HL-60 (cell line): ENCODE results near the gene CGRRF1.

Experiments used
- DNase-seq, 2 experiments: peaks; one replicate each; pipeline ENCODE4 v3.0.0-alpha.2; 2010 to 2020; ENCODE audit warnings: low read depth in 1 of 2, low spot score in 1 of 2
- H3K27ac ChIP-seq: fragments of 250-450 bp; sonication (Bioruptor Pico); replicated peaks from 2 replicates; pipeline ENCODE4 v1.5.1; 2020; ENCODE audit warnings: mild to moderate bottlenecking, moderate library complexity
- H3K27me3 ChIP-seq: fragments of 250-450 bp; sonication (Bioruptor Pico); 2 replicates; pipeline ENCODE4 v1.5.1; 2021; ENCODE audit warnings: mild to moderate bottlenecking, moderate library complexity; ENCODE audit not compliant: insufficient read depth, poor library complexity, severe bottlenecking
- H3K4me3 ChIP-seq: replicated peaks from 2 replicates; pipeline ENCODE4 v1.5.1; 2011; ENCODE audit warnings: mild to moderate bottlenecking, control low read depth, low read length; ENCODE audit not compliant: insufficient read depth
- CTCF ChIP-seq: IDR thresholded peaks from one replicate; pipeline ENCODE4 v1.5.1; 2011; ENCODE audit warnings: low read length, control low read depth, inconsistent platforms; ENCODE audit not compliant: insufficient read depth
- GABPA ChIP-seq: IDR thresholded peaks from 2 replicates; pipeline ENCODE4 v1.6.1; 2012; ENCODE audit warnings: low read depth
- POLR2AphosphoS5 ChIP-seq: IDR thresholded peaks from 2 replicates; pipeline ENCODE4 v1.6.1; 2012; ENCODE audit warnings: low read depth
- REST ChIP-seq: IDR thresholded peaks from 2 replicates; pipeline ENCODE4 v1.6.1; 2012; ENCODE audit warnings: low read depth; ENCODE audit not compliant: insufficient replicate concordance
- SPI1 ChIP-seq: IDR thresholded peaks from 2 replicates; pipeline ENCODE4 v1.6.1; 2012; ENCODE audit warnings: low read depth, mild to moderate bottlenecking, borderline replicate concordance

Gene CGRRF1

DNA sequence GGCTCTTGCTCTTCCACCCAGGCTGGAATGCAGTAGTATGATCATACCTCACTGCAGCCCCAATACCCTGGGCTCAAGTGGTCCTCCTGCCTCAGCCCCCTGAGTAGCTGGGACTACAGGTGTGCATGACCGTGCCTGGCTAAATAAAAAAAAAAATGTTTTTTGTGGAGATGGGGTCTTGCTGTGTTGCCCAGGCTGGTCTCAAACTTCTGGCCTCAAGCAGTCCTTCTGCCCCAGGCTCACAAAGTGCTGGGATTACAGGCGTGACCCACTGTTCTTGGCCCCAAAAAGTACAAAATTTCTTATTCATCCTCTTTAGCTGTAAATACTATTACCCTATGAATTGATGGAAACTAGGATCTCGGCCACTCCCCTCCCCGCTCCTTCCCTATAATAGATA is 14.7 kb downstream of the CGRRF1 start:
- no peak for DNase-seq
- H3K27me3 ChIP-seq, result no peaks in the 10 kb centered on the region
- no peak overlapping the region for H3K4me3 ChIP-seq
- TF ChIP-seq POLR2AphosphoS5 (no peak), CTCF (no peak), REST (no peak), SPI1 (no peak), GABPA (no peak)
- H3K27ac ChIP-seq, result no peak overlapping the region

DNA sequence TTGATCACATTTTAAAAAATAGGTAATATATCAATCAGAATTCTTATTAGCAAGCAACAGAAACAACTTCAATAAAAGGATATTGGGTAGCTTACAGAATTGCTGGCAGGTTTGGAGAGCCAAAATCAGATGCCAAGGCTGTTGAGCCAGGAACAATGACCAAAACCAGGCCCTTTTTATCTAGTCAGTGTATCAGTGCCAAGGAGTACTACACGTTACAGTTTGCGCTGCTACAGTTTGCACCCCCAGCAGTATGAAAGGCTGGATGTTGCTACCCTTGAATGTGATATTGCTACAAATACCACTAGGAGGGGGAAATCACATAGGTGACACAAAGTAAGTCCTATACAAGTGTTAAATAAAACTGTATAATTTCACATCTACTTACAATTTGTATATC is 19.3 kb downstream of the CGRRF1 start:
- DNase-seq, result no peak
- Histone ChIP-seq H3K4me3 (no peak overlapping the region), H3K27ac (no peak overlapping the region), H3K27me3 (no peaks in the 10 kb centered on the region)
- TF ChIP-seq CTCF (no peak), SPI1 (no peak), REST (no peak), GABPA (no peak), POLR2AphosphoS5 (no peak)

GRCh38 chr14:54529811-54530210 is 20.1 kb downstream of the CGRRF1 start:
- DNase-seq, result no peak

More at GRCh38 chr14:54529811-54530210, 20.1 kb downstream of the CGRRF1 start:
- TF ChIP-seq REST, result no peak
- TF ChIP-seq GABPA, result no peak
- no peak for TF ChIP-seq CTCF
- TF ChIP-seq SPI1, result no peak
- no peak for TF ChIP-seq POLR2AphosphoS5
- Histone ChIP-seq H3K27ac (no peak overlapping the region), H3K27me3 (no peaks in the 10 kb centered on the region), H3K4me3 (no peak overlapping the region)
